GM10847 (cell line): Measurements from ENCODE around the gene DIDO1.

Experiments
- POLR2A ChIP-seq: IDR thresholded peaks from 2 replicates; pipeline ENCODE4 v1.6.1; 2011; ENCODE audit not compliant: insufficient read length; ENCODE audit errors: extremely low read depth

DIDO1 gene

GRCh38 chr20:62856931-62857619, 69.2 kb downstream of the DIDO1 start:
- TF ChIP-seq POLR2A = no peak

GRCh38 chr20:62855120-62855519, 71.2 kb downstream of the DIDO1 start:
- no peak for TF ChIP-seq POLR2A

GRCh38 chr20:62854121-62854520, 72.2 kb downstream of the DIDO1 start:
- TF ChIP-seq POLR2A = no peak

GRCh38 chr20:62852841-62853240, 73.5 kb downstream of the DIDO1 start:
- no peak for TF ChIP-seq POLR2A

- no peak for TF ChIP-seq POLR2A
These were observed 74.1 kb downstream of the DIDO1 start for GRCh38 chr20:62852196-62852595.

GRCh38 chr20:62850333-62850974, 75.9 kb downstream of the DIDO1 start:
- no peak for TF ChIP-seq POLR2A

GRCh38 chr20:62849431-62849830, 76.9 kb downstream of the DIDO1 start:
- no peak for TF ChIP-seq POLR2A

GRCh38 chr20:62846166-62846890, 80.0 kb downstream of the DIDO1 start:
- no peak for TF ChIP-seq POLR2A

- TF ChIP-seq POLR2A = no peak
These were observed 80.7 kb downstream of the DIDO1 start for GRCh38 chr20:62845416-62846160.

- TF ChIP-seq POLR2A = no peak
These were observed 82.1 kb downstream of the DIDO1 start for GRCh38 chr20:62844182-62844581.

- no peak for TF ChIP-seq POLR2A
These were observed 82.6 kb downstream of the DIDO1 start for GRCh38 chr20:62843656-62844055.

GRCh38 chr20:62841705-62842212, 84.5 kb downstream of the DIDO1 start:
- TF ChIP-seq POLR2A = no peak

GRCh38 chr20:62840244-62841197, 85.8 kb downstream of the DIDO1 start:
- TF ChIP-seq POLR2A = no peak

GRCh38 chr20:62839816-62840215, 86.5 kb downstream of the DIDO1 start:
- TF ChIP-seq POLR2A = no peak

- TF ChIP-seq POLR2A = no peak
These were observed 87.0 kb downstream of the DIDO1 start for GRCh38 chr20:62839261-62839660.
